ENCODE measurements around the gene PRKCZ. TPM values are rescaled to one million over a fixed set of nuclear protein-coding genes. Genes with fewer than 3 reads are reported as not detected.

The PRKCZ gene
- total and polyA plus RNA-seq, 2 experiments from 2014 or later, result 26.2 to 36.9 TPM

- Histone ChIP-seq H3K79me2 (replicated peaks; ENCODE audit: insufficient read depth) (peaks cover 67% of the 10 kb centered on the region), H2AFZ (no peak overlapping the region), H3K4me2 (no peak overlapping the region), H3K4me3 (no peak overlapping the region), H3K36me3 (ENCODE audit: insufficient read depth) (peaks cover 9% of the 10 kb centered on the region; the same call in 1 of the 2 replicates), H3K27ac (ENCODE audit: low read depth) (no peak overlapping the region), H3F3A (replicated peaks; ENCODE audit: low read depth) (no peaks in the 10 kb centered on the region), H3K4me1 (ENCODE audit: insufficient read depth) (no peaks in the 10 kb centered on the region), H3K27me3 (ENCODE audit: insufficient read depth) (no peaks in the 10 kb centered on the region), H3K9me2 (ENCODE audit: insufficient read depth) (no peaks in the 10 kb centered on the region), H4K20me1 (replicated peaks; ENCODE audit: insufficient read depth) (peaks cover 8% of the 10 kb centered on the region; the same call in 1 of the 2 replicates)
- peaks cover 44% of the 10 kb centered on the region for H3K36me3 Mint-ChIP-seq (ENCODE audit: low read depth)
- DNase-seq (ENCODE audit: low spot score) (no peak), ATAC-seq (no peak)
- H3K4me3 Mint-ChIP-seq, result no peak overlapping the region
- H3K4me1 Mint-ChIP-seq, result peaks cover 7% of the 10 kb centered on the region
- peaks cover 19% of the 10 kb centered on the region for H3K27me3 Mint-ChIP-seq (ENCODE audit: insufficient read depth, low read depth, poor library complexity)
- H3K9me3 Mint-ChIP-seq, result peaks cover 22% of the 10 kb centered on the region
- TF ChIP-seq EZH2phosphoT487 (IDR thresholded peaks at IDR 0.05; ENCODE audit: unreplicated experiment) (no peak), ETS1 (IDR thresholded peaks at IDR 0.05) (no peak), STAT1 (IDR thresholded peaks at IDR 0.05; ENCODE audit: unreplicated experiment) (no peak), ZNF462 (CRISPR knock-in tag; IDR thresholded peaks at IDR 0.05) (no peak), REST (IDR thresholded peaks at IDR 0.05; ENCODE audit: unreplicated experiment) (no peak), ZNF331 (CRISPR knock-in tag; IDR thresholded peaks at IDR 0.05; ENCODE audit: low read depth) (no peak), EZH2 (IDR thresholded peaks at IDR 0.05; ENCODE audit: low read depth, unreplicated experiment) (no peak), POLR2AphosphoS5 (IDR thresholded peaks at IDR 0.05; ENCODE audit: low read depth) (no peak), CREB1 (CRISPR knock-in tag; IDR thresholded peaks at IDR 0.05; ENCODE audit: low read depth) (no peak)
- no peak overlapping the region for H3K27ac Mint-ChIP-seq
These were observed 29.3 kb downstream of the PRKCZ start for GRCh38 chr1:2079396-2080085.
